ENCODE measurements around the gene TARP.
"Not testable (repeated sequence)": the region's sequence is repeated elsewhere in the genome, so short reads cannot be mapped to it uniquely, and the experiment has no call there.

The TARP gene

DNA sequence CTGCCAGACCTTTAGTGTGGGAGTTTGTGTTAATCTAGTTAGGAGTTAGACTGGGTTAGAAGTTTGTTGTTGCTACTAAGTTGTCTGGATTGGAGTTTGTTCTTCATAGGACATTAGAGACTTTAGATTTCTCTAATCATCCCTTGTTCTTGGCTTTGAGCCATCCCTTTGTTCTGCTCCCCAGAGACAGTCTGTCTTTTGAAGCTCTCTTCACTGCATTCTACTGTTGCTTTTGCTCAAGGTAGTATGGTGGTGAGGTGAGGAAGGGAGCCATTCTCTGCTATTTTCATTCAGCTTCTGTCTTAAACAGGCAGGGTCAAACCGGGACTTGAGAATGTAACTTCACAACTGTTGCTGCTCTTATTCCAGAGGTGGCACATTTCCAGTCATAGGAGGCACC is 10.4 kb upstream of the TARP start:
- no peaks in the 10 kb centered on the region for H3K9me3 ChIP-seq (ENCODE audit: control insufficient read depth in 2 of 2, insufficient read depth in 1 of 2, low read depth in 1 of 2, low read length in 1 of 2)
- no peaks in the 10 kb centered on the region for H3K36me3 ChIP-seq (ENCODE audit: control insufficient read depth in 2 of 2, insufficient read depth in 2 of 2, low read length in 1 of 2)
- no peaks in the 10 kb centered on the region for H3K4me1 ChIP-seq (ENCODE audit: control insufficient read depth in 2 of 2, insufficient read depth in 2 of 2, low read length in 1 of 2)
- H3K27ac ChIP-seq (ENCODE audit: low read depth in 2 of 2, low read length in 1 of 2) = no peak overlapping the region
- H3K27me3 ChIP-seq (ENCODE audit: control insufficient read depth in 1 of 2, insufficient read depth in 2 of 2, low read length in 2 of 2) = no peaks in the 10 kb centered on the region
- WGBS, 2 donors = 63 to 74% methylated on average over 1 of the region's 1 CpG
- no peak overlapping the region for H3K4me3 ChIP-seq (ENCODE audit: low read depth in 1 of 2, low read length in 2 of 2)

DNA sequence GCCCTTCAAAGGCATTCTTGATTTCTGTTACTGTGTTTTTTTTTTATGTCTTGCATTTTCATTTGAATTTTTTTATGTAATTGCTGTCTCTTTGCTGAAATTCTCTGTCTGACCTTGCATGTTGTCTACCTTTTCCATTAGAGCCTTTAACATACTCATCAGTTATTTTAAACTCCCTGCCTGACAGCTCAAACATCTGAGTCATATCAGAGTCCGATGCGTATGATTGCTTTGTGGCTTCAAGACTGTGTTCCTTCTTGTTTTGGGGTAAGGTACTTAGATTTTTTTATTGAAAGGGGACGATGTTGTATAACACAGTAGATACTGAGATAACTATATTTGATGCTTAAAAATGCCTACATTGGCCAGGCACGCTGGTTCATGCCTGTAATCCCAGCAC is 9.7 kb upstream of the TARP start:
- H3K27me3 ChIP-seq (ENCODE audit: control insufficient read depth in 1 of 2, insufficient read depth in 2 of 2, low read length in 2 of 2) = no peaks in the 10 kb centered on the region
- H3K4me1 ChIP-seq (ENCODE audit: control insufficient read depth in 2 of 2, insufficient read depth in 2 of 2, low read length in 1 of 2) = no peaks in the 10 kb centered on the region
- H3K27ac ChIP-seq (ENCODE audit: low read depth in 2 of 2, low read length in 1 of 2) = no peak overlapping the region
- no peak overlapping the region for H3K4me3 ChIP-seq (ENCODE audit: low read depth in 1 of 2, low read length in 2 of 2)
- H3K9me3 ChIP-seq (ENCODE audit: control insufficient read depth in 2 of 2, insufficient read depth in 1 of 2, low read depth in 1 of 2, low read length in 1 of 2) = no peaks in the 10 kb centered on the region
- whole genome bisulfite sequencing, 2 donors = 56 to 72% methylated on average over 4 of the region's 4 CpGs
- H3K36me3 ChIP-seq (ENCODE audit: control insufficient read depth in 2 of 2, insufficient read depth in 2 of 2, low read length in 1 of 2) = no peaks in the 10 kb centered on the region

DNA sequence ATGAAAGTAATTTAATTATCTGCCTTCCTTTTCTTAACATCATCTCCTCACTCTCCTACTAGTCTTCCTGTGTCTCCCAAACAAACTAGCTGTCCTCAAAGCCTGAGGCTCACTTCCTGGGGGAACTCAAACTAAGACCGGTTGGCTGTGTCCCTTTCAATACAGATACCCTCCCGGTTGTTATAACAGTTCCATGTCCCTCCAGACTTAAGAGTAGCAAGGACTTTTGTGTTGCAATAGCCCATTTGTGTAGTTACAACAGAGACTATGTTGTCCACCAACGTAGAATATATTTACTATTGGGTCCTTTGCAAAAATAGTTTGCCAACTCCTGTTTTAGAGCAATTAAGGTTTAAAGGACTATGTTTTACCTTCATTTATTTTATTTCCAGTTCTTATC is 8.6 kb upstream of the TARP start:
- no peaks in the 10 kb centered on the region for H3K4me1 ChIP-seq (ENCODE audit: control insufficient read depth in 2 of 2, insufficient read depth in 2 of 2, low read length in 1 of 2)
- no peaks in the 10 kb centered on the region for H3K9me3 ChIP-seq (ENCODE audit: control insufficient read depth in 2 of 2, insufficient read depth in 1 of 2, low read depth in 1 of 2, low read length in 1 of 2)
- H3K36me3 ChIP-seq (ENCODE audit: control insufficient read depth in 2 of 2, insufficient read depth in 2 of 2, low read length in 1 of 2) = no peaks in the 10 kb centered on the region
- H3K4me3 ChIP-seq (ENCODE audit: low read depth in 1 of 2, low read length in 2 of 2) = no peak overlapping the region
- H3K27me3 ChIP-seq (ENCODE audit: control insufficient read depth in 1 of 2, insufficient read depth in 2 of 2, low read length in 2 of 2) = no peaks in the 10 kb centered on the region
- no peak overlapping the region for H3K27ac ChIP-seq (ENCODE audit: low read depth in 2 of 2, low read length in 1 of 2)
- 65 to 73% methylated on average over 3 of the region's 3 CpGs for whole genome bisulfite sequencing, 2 donors

DNA sequence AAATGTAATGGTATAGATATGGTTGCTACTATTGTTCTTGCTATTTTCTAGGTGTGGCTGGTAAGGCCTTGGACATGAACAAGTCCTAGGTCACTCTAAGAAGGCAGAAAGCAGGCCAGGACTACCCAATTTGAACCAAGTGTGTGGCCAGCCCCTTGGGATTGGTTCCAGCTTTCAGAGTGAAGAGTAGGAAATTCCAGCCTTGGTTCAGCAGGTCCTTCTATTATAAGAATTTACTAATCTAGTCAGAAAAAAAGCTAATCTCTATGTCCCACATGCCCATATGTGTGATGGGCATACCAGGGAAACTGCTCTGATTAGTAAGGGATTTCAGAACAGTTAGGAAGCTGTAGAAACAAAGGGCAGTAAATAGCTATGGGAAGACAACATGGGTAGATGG is 7.8 kb upstream of the TARP start:
- H3K9me3 ChIP-seq (ENCODE audit: control insufficient read depth in 2 of 2, insufficient read depth in 1 of 2, low read depth in 1 of 2, low read length in 1 of 2) = no peaks in the 10 kb centered on the region
- no peaks in the 10 kb centered on the region for H3K4me1 ChIP-seq (ENCODE audit: control insufficient read depth in 2 of 2, insufficient read depth in 2 of 2, low read length in 1 of 2)
- H3K4me3 ChIP-seq (ENCODE audit: low read depth in 1 of 2, low read length in 2 of 2) = no peak overlapping the region

DNA sequence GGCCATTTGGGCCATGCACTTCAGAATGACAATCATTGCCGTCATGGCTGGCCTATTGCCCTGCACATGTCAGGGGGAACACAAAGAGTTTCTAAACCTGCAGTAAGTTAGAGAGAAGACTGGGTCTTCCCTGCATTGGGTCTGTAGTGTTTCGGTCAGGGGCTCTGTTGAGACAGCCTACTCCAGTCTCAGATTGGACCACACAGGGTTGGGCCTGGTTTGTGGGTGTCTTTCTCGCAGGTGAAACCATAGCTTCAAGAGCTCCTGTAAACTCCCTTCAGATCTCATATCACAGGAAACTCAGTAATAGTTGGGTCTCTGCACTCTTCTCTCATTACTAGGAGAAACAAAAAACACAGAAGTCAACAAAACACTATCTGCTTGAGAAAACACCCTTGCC is 7.3 kb upstream of the TARP start:
- no peak overlapping the region for H3K27ac ChIP-seq (ENCODE audit: low read depth in 2 of 2, low read length in 1 of 2)
- H3K4me3 ChIP-seq (ENCODE audit: low read depth in 1 of 2, low read length in 2 of 2) = no peak overlapping the region
- H3K4me1 ChIP-seq (ENCODE audit: control insufficient read depth in 2 of 2, insufficient read depth in 2 of 2, low read length in 1 of 2) = no peaks in the 10 kb centered on the region
- no peaks in the 10 kb centered on the region for H3K27me3 ChIP-seq (ENCODE audit: control insufficient read depth in 1 of 2, insufficient read depth in 2 of 2, low read length in 2 of 2)
- 90 to 92% methylated on average over 3 of the region's 3 CpGs for WGBS, 2 donors
- H3K9me3 ChIP-seq (ENCODE audit: control insufficient read depth in 2 of 2, insufficient read depth in 1 of 2, low read depth in 1 of 2, low read length in 1 of 2) = no peaks in the 10 kb centered on the region
- H3K36me3 ChIP-seq (ENCODE audit: control insufficient read depth in 2 of 2, insufficient read depth in 2 of 2, low read length in 1 of 2) = no peaks in the 10 kb centered on the region

More for the DNA sequence above, 7.8 kb upstream of the TARP start:
- no peaks in the 10 kb centered on the region for H3K36me3 ChIP-seq (ENCODE audit: control insufficient read depth in 2 of 2, insufficient read depth in 2 of 2, low read length in 1 of 2)
- H3K27ac ChIP-seq (ENCODE audit: low read depth in 2 of 2, low read length in 1 of 2) = no peak overlapping the region
- no peaks in the 10 kb centered on the region for H3K27me3 ChIP-seq (ENCODE audit: control insufficient read depth in 1 of 2, insufficient read depth in 2 of 2, low read length in 2 of 2)

DNA sequence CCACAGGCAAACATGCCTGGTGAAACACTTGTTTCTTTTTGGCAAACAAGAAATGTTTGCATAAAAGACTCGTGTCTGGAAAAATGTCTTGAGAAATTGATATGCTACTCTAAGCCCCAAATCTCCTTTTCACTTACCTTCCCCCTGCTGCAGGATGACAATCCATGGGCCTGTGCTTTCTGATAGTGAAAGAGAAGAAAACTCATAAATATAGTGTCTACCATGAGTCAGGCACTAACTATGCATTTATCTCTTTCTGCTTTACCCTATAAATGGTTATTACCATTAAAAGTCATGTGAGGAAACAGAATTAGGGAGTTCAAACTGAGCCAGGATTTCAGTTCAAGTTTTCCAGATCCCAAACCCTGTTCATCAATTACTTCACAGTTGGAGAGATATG is 6.6 kb upstream of the TARP start:
- Histone ChIP-seq H3K36me3 (ENCODE audit: control insufficient read depth in 2 of 2, insufficient read depth in 2 of 2, low read length in 1 of 2) (no peaks in the 10 kb centered on the region), H3K4me1 (ENCODE audit: control insufficient read depth in 2 of 2, insufficient read depth in 2 of 2, low read length in 1 of 2) (no peaks in the 10 kb centered on the region), H3K27ac (ENCODE audit: low read depth in 2 of 2, low read length in 1 of 2) (no peak overlapping the region), H3K9me3 (ENCODE audit: control insufficient read depth in 2 of 2, insufficient read depth in 1 of 2, low read depth in 1 of 2, low read length in 1 of 2) (no peaks in the 10 kb centered on the region), H3K27me3 (ENCODE audit: control insufficient read depth in 1 of 2, insufficient read depth in 2 of 2, low read length in 2 of 2) (no peaks in the 10 kb centered on the region), H3K4me3 (ENCODE audit: low read depth in 1 of 2, low read length in 2 of 2) (no peak overlapping the region)
- WGBS, 2 donors = 44 to 46% methylated on average over 1 of the region's 1 CpG

DNA sequence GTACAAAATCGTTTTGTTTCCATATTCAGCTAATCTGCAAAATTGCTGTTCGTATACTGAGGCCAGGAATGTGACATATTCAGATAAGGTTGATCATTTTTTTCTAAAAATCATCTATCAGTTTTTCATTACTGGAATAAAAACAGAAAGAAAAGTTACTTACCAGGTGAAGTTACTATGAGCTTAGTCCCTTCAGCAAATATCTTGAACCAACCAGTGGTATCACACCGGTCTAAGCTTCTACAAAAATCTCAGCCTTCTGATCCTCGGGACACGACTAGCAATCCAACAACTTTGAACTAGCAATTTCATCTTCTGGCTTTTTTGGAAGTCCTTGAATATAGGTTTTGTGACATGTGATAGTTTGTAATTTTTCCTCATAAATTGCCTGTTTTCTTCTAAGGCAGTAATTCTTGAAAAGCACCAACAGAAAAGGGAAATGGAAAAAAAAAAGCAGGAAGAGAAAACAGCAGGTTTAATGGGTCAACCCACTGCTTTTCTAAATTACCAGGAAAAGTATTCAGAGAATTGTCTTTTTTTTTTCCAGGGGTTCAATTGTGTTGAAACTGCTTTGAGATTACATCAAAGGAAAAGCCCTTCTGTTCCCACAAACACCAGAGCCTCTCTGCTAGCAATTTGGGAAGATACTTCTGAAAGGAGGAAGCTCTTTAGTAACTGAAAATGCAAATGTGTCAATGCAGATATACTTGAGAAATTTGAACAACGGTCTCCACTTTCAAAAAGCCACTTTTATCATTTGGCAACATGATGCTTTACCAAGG is 2.9 kb upstream of the TARP start:
- H3K4me3 ChIP-seq (ENCODE audit: low read depth in 1 of 2, low read length in 2 of 2) = no peak overlapping the region
- H3K4me1 ChIP-seq (ENCODE audit: control insufficient read depth in 2 of 2, insufficient read depth in 2 of 2, low read length in 1 of 2) = no peaks in the 10 kb centered on the region
- no peaks in the 10 kb centered on the region for H3K36me3 ChIP-seq (ENCODE audit: control insufficient read depth in 2 of 2, insufficient read depth in 2 of 2, low read length in 1 of 2)
- H3K27me3 ChIP-seq (ENCODE audit: control insufficient read depth in 1 of 2, insufficient read depth in 2 of 2, low read length in 2 of 2) = no peaks in the 10 kb centered on the region
- 67 to 71% methylated on average over 6 of the region's 6 CpGs for WGBS, 2 donors
- H3K27ac ChIP-seq (ENCODE audit: low read depth in 2 of 2, low read length in 1 of 2) = no peak overlapping the region
- H3K9me3 ChIP-seq (ENCODE audit: control insufficient read depth in 2 of 2, insufficient read depth in 1 of 2, low read depth in 1 of 2, low read length in 1 of 2) = no peaks in the 10 kb centered on the region

DNA sequence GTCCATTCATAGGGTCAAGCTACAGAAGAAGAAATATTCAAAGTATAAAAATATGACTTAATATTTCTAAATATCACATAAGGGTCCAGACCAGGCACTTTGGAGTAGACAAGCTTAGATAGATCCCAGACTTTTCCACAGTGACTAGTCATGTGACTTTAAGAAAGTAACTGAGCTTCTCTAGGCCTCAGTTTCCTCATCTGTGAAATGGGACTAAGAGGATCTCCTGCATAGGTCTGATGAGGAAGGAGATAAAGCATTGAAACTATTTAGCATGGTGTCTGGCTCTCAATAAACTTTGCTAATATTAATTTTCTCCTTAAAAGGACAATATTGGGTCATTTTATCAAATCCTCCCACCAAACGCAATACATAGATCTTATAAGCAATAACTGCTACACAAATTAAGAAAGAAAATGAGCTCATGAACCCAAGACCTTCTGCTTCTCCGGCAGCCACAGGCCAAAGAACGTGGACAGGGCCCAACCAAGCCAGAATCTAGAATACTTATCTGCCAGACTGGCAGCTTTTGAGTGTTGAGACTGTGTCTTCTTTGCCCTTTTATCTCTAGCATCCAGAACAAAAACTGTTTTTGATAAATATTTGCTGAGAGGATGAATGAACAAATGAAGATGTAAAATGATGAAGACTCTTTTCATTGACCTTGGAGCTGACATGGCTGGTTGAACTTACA is 1.6 kb upstream of the TARP start:
- whole genome bisulfite sequencing, 2 donors = 79 to 86% methylated on average over 3 of the region's 3 CpGs
- no peak overlapping the region for H3K4me3 ChIP-seq (ENCODE audit: low read depth in 1 of 2, low read length in 2 of 2)

DNA sequence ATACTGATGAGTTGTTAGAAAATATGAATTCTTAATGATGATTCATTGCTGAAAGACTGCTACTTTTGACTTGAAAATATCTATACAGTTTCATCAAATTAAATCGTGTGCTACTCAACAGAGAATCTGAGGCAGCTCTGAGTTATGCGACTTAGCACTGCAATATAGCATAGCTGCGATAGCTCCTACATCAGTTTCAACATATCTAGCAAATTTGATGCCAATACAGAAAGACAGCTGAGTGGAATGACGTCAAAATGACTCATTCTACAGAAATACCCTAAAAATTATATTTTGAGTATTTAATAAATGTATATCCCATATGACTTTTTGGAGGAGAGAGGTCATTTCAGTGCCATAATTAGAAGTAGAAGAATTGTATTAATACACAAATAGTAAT is 1.1 kb upstream of the TARP start:
- Histone ChIP-seq H3K27me3 (ENCODE audit: control insufficient read depth in 1 of 2, insufficient read depth in 2 of 2, low read length in 2 of 2) (no peaks in the 10 kb centered on the region), H3K27ac (ENCODE audit: low read depth in 2 of 2, low read length in 1 of 2) (no peak overlapping the region), H3K4me1 (ENCODE audit: control insufficient read depth in 2 of 2, insufficient read depth in 2 of 2, low read length in 1 of 2) (no peaks in the 10 kb centered on the region), H3K36me3 (ENCODE audit: control insufficient read depth in 2 of 2, insufficient read depth in 2 of 2, low read length in 1 of 2) (no peaks in the 10 kb centered on the region), H3K9me3 (ENCODE audit: control insufficient read depth in 2 of 2, insufficient read depth in 1 of 2, low read depth in 1 of 2, low read length in 1 of 2) (no peaks in the 10 kb centered on the region), H3K4me3 (ENCODE audit: low read depth in 1 of 2, low read length in 2 of 2) (no peak overlapping the region)
- 79 to 86% methylated on average over 4 of the region's 4 CpGs for WGBS, 2 donors

More for the DNA sequence above, 1.6 kb upstream of the TARP start:
- no peaks in the 10 kb centered on the region for H3K27me3 ChIP-seq (ENCODE audit: control insufficient read depth in 1 of 2, insufficient read depth in 2 of 2, low read length in 2 of 2)
- H3K9me3 ChIP-seq (ENCODE audit: control insufficient read depth in 2 of 2, insufficient read depth in 1 of 2, low read depth in 1 of 2, low read length in 1 of 2) = no peaks in the 10 kb centered on the region
- H3K4me1 ChIP-seq (ENCODE audit: control insufficient read depth in 2 of 2, insufficient read depth in 2 of 2, low read length in 1 of 2) = no peaks in the 10 kb centered on the region
- H3K27ac ChIP-seq (ENCODE audit: low read depth in 2 of 2, low read length in 1 of 2) = no peak overlapping the region
- H3K36me3 ChIP-seq (ENCODE audit: control insufficient read depth in 2 of 2, insufficient read depth in 2 of 2, low read length in 1 of 2) = no peaks in the 10 kb centered on the region

DNA sequence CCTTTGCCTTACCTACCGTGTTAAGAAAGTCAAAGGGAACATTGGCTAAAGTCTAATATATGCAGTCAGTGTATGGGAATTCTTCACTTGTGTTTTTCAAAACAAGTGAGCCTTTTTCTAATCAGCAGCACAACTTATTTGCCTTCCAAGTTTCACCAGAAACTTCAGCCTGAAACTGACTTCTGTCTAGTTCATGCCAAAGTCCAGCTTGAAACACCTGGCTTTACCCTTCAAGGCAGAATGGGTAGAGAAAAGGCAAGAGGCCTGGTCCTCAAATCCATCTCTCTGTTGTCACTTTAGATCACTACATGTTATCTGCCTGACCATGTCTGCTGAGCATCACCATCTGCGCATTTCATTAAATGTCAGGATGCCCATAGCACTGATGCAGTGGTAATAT is 3.0 kb downstream of the TARP start:
- not testable (repeated sequence) for H3K9me3 ChIP-seq (ENCODE audit: control insufficient read depth in 2 of 2, insufficient read depth in 1 of 2, low read depth in 1 of 2, low read length in 1 of 2); H3K27me3 ChIP-seq (ENCODE audit: control insufficient read depth in 1 of 2, insufficient read depth in 2 of 2, low read length in 2 of 2); H3K27ac ChIP-seq (ENCODE audit: low read depth in 2 of 2, low read length in 1 of 2); H3K4me1 ChIP-seq (ENCODE audit: control insufficient read depth in 2 of 2, insufficient read depth in 2 of 2, low read length in 1 of 2); H3K36me3 ChIP-seq (ENCODE audit: control insufficient read depth in 2 of 2, insufficient read depth in 2 of 2, low read length in 1 of 2); H3K4me3 ChIP-seq (ENCODE audit: low read depth in 1 of 2, low read length in 2 of 2)
- 68 to 82% methylated on average over 1 of the region's 2 CpGs for WGBS, 2 donors
